Peyer's patch (tissue), 4 donors: ENCODE data around the gene ADARB1. TPM values are rescaled to one million over a fixed set of nuclear protein-coding genes. Genes with fewer than 3 reads are reported as not detected.

Experiments
- DNase-seq, 3 donors: peaks; one replicate each; pipeline ENCODE4 v3.0.0-alpha.2; 2017 to 2019
- H3K27ac ChIP-seq, 4 donors: fragments of 200-600 bp; sonication (generic); one replicate each; pipeline ENCODE4 v1.5.1; 2016 to 2019
- H3K27me3 ChIP-seq, 2 donors: fragments of 200-600 bp; sonication (generic); one replicate each; pipeline ENCODE4 v1.5.1; 2019
- H3K36me3 ChIP-seq, 3 donors: fragments of 200-600 bp; sonication (generic); one replicate each; pipeline ENCODE4 v1.5.1; 2016 to 2019
- H3K4me1 ChIP-seq, 4 donors: fragments of 200-600 bp; sonication (generic); one replicate each; pipeline ENCODE4 v1.5.1; 2016 to 2019
- H3K4me3 ChIP-seq, 4 donors: fragments of 200-600 bp; sonication (generic); 1 replicate in 3 of 4; 2 replicates in 1 of 4; pipeline ENCODE4 v1.5.1; 2016 to 2019; ENCODE audit warnings: mild to moderate bottlenecking in 1 of 4
- H3K9me3 ChIP-seq, 4 donors: fragments of 200-600 bp; sonication (generic); one replicate each; pipeline ENCODE4 v1.5.1; 2016 to 2019; ENCODE audit warnings: mild to moderate bottlenecking in 1 of 4
- CTCF ChIP-seq, 6 experiments: fragments of 450-650 bp in 4 of 6; fragments of 200-600 bp in 2 of 6; sonication (generic) in 1 of 6; IDR thresholded peaks; one replicate each; pipeline ENCODE4 v1.5.1; 2017 to 2019; ENCODE audit warnings: antibody characterized with exemption in 6 of 6, mild to moderate bottlenecking in 3 of 6, moderate library complexity in 1 of 6
- POLR2A ChIP-seq, 2 donors: fragments of 450-650 bp; IDR thresholded peaks; one replicate each; pipeline ENCODE4 v1.5.1; 2017; ENCODE audit warnings: antibody characterized with exemption in 2 of 2, mild to moderate bottlenecking in 2 of 2, moderate library complexity in 2 of 2
- total RNA-seq, 4 donors: library from RNA; depleted of rRNA; stranded (reverse); fragments of >200 nt; gene quantifications; one replicate each; pipeline ENCODE4 v1.1.0, GENCODE V29; 2016

Gene ADARB1
- total RNA-seq, 4 donors from 2014 or later: 7.4 to 47.9 (median 10.0) TPM

GRCh38 chr21:45228656-45229240 lies 154.4 kb downstream of the ADARB1 start:
- Histone ChIP-seq H3K36me3 (no peaks in the 10 kb centered on the region), H3K27ac (no peak overlapping the region), H3K4me3 (no peak overlapping the region), H3K4me1 (peaks cover 0 to 3% (median 0%) of the 10 kb centered on the region in 4 donors), H3K27me3 (no peaks in the 10 kb centered on the region), H3K9me3 (no peaks in the 10 kb centered on the region)
- TF ChIP-seq POLR2A (IDR thresholded peaks at IDR 0.05): no peak
- no peak for TF ChIP-seq CTCF (IDR thresholded peaks at IDR 0.05)
- no peak for DNase-seq

DNA sequence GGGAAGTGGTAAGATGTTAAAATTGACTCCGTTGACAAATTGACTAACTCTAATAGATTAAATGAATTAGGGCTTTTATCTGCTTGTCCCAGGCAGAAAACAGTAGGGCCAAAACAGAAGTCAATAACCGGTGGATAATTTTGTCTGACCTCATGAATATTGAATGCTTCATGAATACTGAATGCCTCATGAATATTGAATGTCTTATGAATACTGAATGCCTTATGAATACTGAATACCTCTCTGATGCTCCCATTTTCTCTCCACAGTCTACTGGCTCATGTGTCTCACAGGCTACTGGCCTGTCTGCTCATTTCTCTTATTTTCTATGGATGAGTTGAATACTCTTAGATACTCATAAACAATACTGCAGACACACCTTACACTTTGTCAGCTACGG lies 157.3 kb downstream of the ADARB1 start:
- no peaks in the 10 kb centered on the region for H3K4me1 ChIP-seq
- no peak overlapping the region for H3K4me3 ChIP-seq
- H3K27ac ChIP-seq: no peak overlapping the region
- no peaks in the 10 kb centered on the region for H3K36me3 ChIP-seq
- TF ChIP-seq CTCF (IDR thresholded peaks at IDR 0.05): no peak
- TF ChIP-seq POLR2A (IDR thresholded peaks at IDR 0.05): no peak
- DNase-seq: no peak
- no peaks in the 10 kb centered on the region for H3K27me3 ChIP-seq
- no peaks in the 10 kb centered on the region for H3K9me3 ChIP-seq

- Histone ChIP-seq H3K4me1 (no peaks in the 10 kb centered on the region), H3K9me3 (no peaks in the 10 kb centered on the region), H3K27ac (no peak overlapping the region), H3K4me3 (no peak overlapping the region), H3K36me3 (no peaks in the 10 kb centered on the region), H3K27me3 (no peaks in the 10 kb centered on the region)
- no peak for DNase-seq
- TF ChIP-seq CTCF (IDR thresholded peaks at IDR 0.05): no peak
- TF ChIP-seq POLR2A (IDR thresholded peaks at IDR 0.05): no peak
Measured at GRCh38 chr21:45234127-45234526, 159.7 kb downstream of the ADARB1 start.

- Histone ChIP-seq H3K27me3 (no peaks in the 10 kb centered on the region), H3K4me3 (no peak overlapping the region), H3K9me3 (no peaks in the 10 kb centered on the region), H3K4me1 (no peaks in the 10 kb centered on the region), H3K36me3 (no peaks in the 10 kb centered on the region), H3K27ac (no peak overlapping the region)
- TF ChIP-seq POLR2A (IDR thresholded peaks at IDR 0.05) (no peak), CTCF (IDR thresholded peaks at IDR 0.05) (no peak)
- DNase-seq: no peak
Measured at GRCh38 chr21:45234965-45235364, 160.6 kb downstream of the ADARB1 start.

- no peaks in the 10 kb centered on the region for H3K4me1 ChIP-seq
- no peak for DNase-seq
Measured at GRCh38 chr21:45235488-45235887, 161.1 kb downstream of the ADARB1 start.

More at GRCh38 chr21:45235488-45235887, 161.1 kb downstream of the ADARB1 start:
- Histone ChIP-seq H3K27ac (no peak overlapping the region), H3K4me3 (no peak overlapping the region), H3K27me3 (no peaks in the 10 kb centered on the region), H3K9me3 (no peaks in the 10 kb centered on the region), H3K36me3 (no peaks in the 10 kb centered on the region)
- TF ChIP-seq CTCF (IDR thresholded peaks at IDR 0.05) (no peak), POLR2A (IDR thresholded peaks at IDR 0.05) (no peak)
